SW480 (cell line): Measurements from ENCODE around the gene HBZ.
"Not testable (repeated sequence)": the region's sequence is repeated elsewhere in the genome, so short reads cannot be mapped to it uniquely, and the experiment has no call there.

ENCODE experiments used
- DNase-seq: peaks from one replicate; pipeline ENCODE4 v3.0.0-alpha.2; 2016; ENCODE audit warnings: low spot score

The HBZ gene

GRCh38 chr16:152141-153128 lies at the start of gene HBZ:
TSS of gene HBZ (plus strand) at chr16:152644. CDS start at chr16:152910, 266 bp downstream.
- no peak for DNase-seq

GRCh38 chr16:104355-104754 lies 48.1 kb upstream of the HBZ start:
- DNase-seq: no peak

DNA sequence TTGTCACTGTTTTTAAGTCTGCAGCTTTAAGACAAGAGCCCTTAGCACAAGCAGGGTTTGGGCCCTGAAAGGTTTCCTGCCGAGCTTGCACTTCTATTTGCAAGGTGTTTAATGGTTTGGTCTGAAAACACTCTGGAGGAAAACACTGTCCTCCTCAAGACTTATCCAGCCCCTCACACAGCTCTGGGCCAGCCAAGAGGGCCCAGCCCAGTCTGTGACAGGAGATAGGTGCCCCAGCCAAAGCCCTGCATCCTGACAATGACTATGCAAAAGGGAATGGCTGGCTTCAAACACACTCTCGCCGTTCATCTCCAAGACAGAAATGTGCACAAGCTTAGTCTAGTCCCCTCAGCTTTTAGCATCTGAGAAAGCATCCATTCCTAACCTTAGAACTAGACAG lies 47.5 kb upstream of the HBZ start:
- no peak for DNase-seq

- no peak for DNase-seq
Observed at GRCh38 chr16:105521-105920, 46.9 kb upstream of the HBZ start.

GRCh38 chr16:106623-107324 lies 45.7 kb upstream of the HBZ start:
- DNase-seq: peak; percentile 69

- DNase-seq: no peak
Observed at GRCh38 chr16:112153-112840, 40.1 kb upstream of the HBZ start.

DNA sequence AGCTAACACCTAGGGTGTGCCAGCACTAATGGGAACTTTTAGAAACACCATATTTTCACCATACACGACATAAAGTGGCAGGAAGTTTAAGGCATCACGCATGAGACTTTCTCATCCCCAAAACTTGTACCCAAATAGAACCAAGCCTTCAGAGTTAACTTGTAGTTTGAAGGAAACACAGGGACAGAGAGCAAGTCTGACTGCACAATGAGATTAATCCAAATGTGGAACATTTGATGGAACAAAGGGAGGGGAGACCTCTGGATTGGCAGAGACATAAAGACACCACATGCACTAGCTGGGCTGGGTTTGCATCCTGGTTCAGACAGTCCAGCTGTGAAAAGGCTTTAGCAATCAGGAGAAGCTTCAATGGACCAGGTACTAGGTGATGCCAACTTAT lies 38.1 kb upstream of the HBZ start:
- DNase-seq: no peak

DNA sequence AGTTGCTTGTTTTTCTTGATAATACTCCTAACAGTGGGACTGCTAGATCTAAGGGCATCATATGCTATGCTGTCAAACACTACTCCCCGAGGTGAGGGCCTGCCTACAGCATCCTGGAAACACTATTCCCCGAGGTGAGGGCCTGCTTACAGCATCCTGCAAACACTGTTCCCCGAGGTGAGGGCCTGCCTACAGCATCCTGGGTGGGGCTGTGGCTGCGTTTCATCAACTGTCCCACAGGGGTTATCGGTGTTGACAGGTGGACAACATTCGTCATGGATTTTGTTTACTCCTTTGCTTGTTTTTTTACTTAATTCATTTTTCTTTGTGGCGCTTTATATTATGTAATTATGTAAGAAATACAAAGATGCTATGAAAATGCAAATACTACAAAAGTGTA lies 36.4 kb upstream of the HBZ start:
- no peak for DNase-seq

DNA sequence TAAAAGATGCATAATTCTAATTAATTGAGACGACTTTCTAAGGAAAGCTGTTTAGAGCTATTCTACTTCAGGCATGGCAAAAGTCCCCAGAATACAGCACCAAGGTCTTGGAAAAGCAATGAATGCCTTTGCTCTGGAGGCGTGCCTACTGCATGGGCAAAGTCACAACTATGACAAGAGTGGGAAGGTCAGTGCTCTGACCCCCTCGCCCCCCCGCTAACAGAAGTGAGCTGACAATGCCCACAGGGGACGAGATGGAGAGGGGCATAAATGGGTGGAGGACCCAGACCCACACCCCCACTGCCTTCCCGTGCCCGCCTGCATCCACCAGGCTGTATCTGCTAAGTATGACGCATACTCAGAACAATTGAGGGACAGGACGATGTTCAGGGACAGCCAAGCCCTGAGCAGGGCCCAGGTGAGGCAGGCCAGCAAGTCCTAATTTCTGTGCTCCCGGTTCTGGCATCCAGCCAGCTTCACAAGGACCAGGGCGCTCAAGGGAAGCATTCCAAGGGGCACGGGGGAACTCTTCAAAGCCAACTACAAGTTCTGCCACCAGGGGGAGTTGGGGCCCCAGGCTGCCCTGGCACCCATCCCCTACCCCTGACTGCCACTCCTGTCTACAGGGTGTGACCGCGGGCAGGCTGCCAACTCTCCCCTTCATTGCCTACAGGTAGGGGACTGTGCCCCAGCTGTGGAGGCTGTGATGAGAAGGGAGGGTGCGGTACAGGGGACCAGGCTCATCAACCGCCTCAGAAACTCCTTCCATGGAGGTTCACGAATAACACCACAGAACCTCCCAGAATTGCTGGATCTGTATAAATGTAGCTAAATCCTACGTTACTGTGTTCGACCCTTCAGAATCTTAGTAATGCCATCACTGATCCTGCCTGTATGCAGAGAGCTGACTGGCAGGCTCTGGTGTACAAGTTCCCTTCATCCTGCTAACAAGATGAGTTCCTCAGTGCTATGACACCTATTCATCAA lies 34.8 kb upstream of the HBZ start:
- DNase-seq: peak; percentile 73

DNA sequence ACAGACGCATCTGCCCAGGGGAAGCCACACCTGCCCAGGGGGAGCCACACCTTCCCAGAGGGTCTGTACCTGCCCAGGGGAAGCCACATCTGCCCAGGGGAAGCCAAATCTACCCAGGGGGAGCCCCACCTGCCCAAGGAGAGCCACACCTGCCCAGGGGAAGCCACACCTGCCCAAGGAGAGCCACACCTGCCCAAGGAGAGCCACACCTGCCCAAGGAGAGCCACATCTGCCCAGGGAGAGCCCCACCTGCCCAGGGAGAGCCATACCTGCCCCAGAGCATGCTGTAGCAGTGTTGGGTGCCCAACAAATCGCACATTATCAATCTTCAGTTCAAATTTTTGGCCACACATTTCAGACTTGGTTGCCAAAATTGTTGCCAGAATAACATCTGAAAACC lies 33.6 kb upstream of the HBZ start:
- DNase-seq: no peak

DNA sequence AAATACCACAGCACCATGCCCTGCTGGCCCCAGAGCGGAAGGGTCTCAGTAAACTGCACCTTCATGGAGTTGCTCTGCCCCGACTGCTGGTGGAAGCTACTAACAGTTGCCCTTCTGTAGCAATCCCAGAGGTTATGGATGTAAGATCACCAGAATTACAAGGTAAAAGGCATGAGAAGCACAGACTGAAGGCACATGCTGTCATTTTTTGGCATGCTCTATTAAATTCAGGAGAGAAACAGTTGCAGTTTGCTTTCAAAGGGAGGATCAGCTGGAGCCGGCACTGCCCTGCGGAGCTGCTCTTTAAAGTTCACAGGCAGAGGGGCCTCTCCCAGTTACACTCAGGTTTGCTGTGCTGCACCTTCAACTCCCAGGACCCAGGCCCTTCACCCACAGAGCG lies 33.1 kb upstream of the HBZ start:
- DNase-seq: no peak

DNA sequence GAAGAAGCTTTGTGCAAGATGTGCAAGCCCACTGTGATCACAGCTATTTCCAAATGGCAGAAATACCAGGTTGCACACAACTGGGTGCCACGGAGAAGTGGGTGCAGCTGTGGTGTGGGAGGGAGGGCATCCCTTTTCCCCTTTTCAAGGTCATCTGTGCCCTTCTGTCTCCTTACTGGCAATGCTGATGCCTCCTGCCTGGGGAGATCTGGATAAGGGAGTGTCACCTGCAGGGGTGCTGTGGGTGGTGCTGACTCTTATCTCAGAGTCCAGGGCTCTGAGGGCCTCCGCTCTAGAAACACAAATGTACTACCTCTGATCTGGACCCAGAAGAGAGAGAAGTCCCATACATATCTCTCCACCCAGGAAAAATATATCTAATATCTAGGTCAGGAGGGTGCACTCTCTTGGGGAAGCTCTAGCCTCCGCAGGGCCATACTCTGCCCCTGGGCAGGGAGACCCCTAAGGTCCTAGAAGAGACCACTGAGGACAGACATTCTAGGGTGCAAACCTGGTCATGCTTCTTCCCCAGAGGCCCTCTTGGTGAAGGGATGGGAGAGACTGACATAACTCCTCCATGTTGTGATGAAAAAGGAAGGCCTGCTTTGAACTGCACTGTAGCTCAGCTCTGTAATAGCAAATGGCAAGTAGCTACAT lies 32.5 kb upstream of the HBZ start:
- DNase-seq: no peak

DNA sequence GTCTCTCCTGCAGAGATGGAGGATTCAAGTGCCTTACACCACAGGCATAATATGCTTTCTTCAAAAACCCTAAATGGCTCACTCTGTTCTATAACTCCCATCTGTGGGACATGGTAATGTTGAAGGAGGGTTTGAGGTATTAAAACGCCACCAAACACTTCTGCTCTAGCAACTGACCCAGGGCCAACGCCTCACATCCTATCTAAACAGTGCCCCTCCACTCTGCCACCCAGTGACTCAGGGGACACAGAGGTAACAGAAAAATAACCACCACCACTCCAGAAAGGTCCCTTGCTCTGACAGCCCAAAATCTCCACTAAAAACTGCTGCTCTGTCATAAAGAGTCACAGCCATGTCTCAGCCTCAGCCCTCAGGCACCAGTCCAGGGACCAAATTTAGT lies 31.7 kb upstream of the HBZ start:
- DNase-seq: no peak

DNA sequence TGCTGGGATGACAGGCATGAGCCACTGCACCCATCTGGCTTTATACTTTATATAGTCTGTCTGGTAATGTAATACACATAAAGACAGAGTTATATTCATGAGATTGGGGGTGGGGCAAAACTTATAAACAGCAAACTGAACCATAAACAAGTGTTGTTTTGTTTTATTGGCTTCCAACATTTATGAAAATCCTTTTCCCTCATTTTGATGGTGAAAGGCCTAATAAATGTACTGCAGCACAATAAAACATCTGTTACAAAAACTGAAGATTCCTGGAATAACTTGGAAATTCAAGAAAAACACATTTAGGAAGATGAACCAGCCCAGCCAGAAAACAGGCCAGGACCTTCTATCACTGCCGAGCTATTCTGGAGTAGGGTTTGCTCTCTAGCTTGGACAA lies 30.1 kb upstream of the HBZ start:
- no peak for DNase-seq

DNA sequence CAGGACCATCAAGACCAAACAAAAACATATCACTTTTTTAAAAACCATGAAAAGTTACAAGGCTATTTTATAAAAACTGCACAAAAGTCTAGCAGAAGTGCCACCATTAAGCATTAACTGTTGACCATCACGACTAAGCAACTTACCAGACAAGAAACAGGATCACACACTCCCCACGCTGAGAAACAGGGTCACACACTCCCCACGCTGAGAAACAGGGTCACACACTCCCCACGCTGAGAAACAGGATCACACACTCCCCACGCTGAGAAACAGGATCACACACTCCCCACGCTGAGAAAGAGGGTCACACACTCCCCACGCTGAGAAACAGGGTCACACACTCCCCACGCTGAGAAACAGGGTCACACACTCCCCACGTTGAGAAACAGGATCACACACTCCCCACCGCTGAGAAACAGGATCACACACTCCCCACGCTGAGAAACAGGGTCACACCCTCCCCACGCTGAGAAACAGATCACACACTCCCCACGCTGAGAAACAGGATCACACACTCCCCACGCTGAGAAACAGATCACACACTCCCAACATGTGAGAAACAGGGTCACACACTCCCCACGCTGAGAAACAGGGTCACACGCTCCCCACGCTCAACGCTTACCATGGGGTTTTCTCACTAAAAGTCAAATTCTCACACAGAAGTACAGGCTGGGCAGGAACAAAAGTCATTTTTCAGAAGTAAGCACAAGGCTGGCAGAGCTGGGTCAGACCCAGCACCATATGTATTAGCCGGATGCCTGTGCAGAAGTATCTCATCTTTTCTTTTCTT lies 28.7 kb upstream of the HBZ start:
- not testable (repeated sequence) for DNase-seq

DNA sequence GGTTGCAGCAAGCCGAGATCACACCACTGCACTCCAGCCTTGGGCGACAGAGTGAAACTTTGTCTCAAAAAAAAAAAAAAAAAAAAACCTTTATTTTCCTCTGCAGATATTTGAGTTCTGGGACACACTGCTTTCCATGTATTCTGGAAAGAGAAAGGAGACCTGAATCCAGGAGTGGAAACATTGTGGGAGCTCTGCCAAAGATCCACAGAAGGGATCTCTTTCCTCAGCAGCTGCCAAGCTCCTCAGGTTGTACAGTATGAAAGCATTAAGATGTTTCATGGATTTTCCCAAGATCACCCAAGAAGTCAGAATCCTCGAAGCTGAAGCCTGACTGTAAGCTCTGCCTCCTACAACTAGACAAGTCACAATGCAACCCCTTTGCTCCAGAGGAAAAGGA lies 27.4 kb upstream of the HBZ start:
- DNase-seq: no peak

GRCh38 chr16:129075-129474 lies 23.4 kb upstream of the HBZ start:
- no peak for DNase-seq

- DNase-seq: no peak
Observed at GRCh38 chr16:130533-131173, 21.8 kb upstream of the HBZ start.

DNA sequence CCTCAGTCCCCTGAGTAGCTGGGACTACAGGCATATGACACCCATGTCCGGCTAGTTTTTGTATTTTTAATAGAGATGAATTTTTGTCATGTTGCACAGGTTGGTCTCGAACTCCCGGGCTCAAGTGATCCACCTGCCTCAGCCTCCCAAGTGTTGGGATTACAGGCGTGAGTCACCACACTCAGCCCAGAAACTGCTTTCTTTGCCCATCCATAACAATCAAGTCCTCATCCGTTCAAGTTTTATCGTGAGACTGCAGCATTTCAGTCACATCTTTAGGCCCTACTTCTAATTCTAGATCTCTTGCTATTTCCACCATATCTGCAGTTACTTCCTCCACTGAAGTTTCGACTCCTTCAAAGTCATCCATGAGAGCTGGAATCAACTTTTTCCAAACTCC lies 20.3 kb upstream of the HBZ start:
- DNase-seq: no peak

DNA sequence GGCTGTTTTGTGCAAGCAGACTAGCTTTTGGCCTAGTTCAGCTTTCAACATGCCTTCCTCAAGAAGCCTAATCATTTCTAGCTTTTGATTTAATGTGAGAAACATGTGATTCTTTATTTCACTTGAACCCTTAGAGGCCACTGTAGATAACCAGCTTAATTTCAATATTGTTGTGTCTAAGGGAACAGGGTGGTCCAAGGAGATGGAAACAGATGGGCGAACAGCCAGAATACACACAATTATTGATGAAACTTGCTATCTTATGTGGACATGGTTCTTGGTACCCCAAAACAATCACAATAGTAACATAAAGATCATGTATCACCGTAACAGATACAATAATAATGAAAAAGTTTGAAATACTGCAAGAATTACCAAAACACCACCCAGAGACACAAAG lies 18.7 kb upstream of the HBZ start:
- DNase-seq: no peak
